Brain microvascular endothelial cell (primary cell): ENCODE measurements around the gene ADGRL3.
"Not testable (repeated sequence)": the region's sequence is repeated elsewhere in the genome, so short reads cannot be mapped to it uniquely, and the experiment has no call there.

Experiments used
- DNase-seq: peaks from one replicate; pipeline ENCODE4 v3.0.0-alpha.2; 2020
- H3K27ac ChIP-seq: fragments of 250-450 bp; sonication (Bioruptor Pico); 2 replicates; pipeline ENCODE4 v1.5.1; 2020; ENCODE audit warnings: mild to moderate bottlenecking, moderate library complexity
- H3K27me3 ChIP-seq: fragments of 250-450 bp; sonication (Bioruptor Pico); replicated peaks from 2 replicates; pipeline ENCODE4 v1.5.1; 2020; ENCODE audit warnings: mild to moderate bottlenecking
- H3K36me3 ChIP-seq: fragments of 250-450 bp; sonication (Bioruptor Pico); replicated peaks from 2 replicates; pipeline ENCODE4 v1.5.1; 2020; ENCODE audit warnings: mild to moderate bottlenecking
- H3K4me3 ChIP-seq: 2 replicates; pipeline ENCODE4 v1.5.1; 2011; ENCODE audit warnings: low read depth, mild to moderate bottlenecking, control low read depth, low read length, moderate library complexity
- in situ Hi-C: cut with HindIII; loops from 2 replicates; pipeline ENCODE4 v1.10.0; 2017; ENCODE audit warnings: low sequenced_read_pairs, low pct_ligation_motif_present
- TF ChIP-seq, protein P1 (sequence below): IDR thresholded peaks from 2 replicates; pipeline ENCODE4 v1.5.1; 2011; ENCODE audit warnings: low read depth, mild to moderate bottlenecking, moderate library complexity, low read length, control low read depth, inconsistent platforms; ENCODE audit errors: missing control alignments

ADGRL3 gene

DNA sequence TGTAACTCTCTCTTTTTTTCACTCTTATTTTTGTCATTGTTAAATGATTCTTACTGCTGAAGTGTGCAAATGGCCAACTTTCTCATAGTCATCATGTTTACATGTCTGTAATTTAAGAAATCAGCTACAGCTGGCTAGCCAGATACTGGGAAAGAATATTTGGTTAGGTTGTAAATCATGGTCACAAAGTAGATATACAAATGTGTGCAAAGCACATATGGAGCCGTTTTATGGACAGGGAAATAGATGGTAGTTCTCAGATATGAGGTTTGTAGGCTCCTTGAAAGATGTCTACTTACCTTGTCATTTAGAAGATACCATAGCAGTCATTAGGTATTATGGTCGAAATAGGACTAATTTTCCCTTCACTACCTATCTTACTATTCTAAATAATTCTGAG is 430.4 kb downstream of the ADGRL3 start:
- Histone ChIP-seq H3K36me3 (no peaks in the 10 kb centered on the region), H3K27ac (no peak overlapping the region), H3K4me3 (no peak overlapping the region), H3K27me3 (no peaks in the 10 kb centered on the region)
- no peak for DNase-seq
- in situ Hi-C loops = no loop called here
- TF ChIP-seq, protein P1, sequence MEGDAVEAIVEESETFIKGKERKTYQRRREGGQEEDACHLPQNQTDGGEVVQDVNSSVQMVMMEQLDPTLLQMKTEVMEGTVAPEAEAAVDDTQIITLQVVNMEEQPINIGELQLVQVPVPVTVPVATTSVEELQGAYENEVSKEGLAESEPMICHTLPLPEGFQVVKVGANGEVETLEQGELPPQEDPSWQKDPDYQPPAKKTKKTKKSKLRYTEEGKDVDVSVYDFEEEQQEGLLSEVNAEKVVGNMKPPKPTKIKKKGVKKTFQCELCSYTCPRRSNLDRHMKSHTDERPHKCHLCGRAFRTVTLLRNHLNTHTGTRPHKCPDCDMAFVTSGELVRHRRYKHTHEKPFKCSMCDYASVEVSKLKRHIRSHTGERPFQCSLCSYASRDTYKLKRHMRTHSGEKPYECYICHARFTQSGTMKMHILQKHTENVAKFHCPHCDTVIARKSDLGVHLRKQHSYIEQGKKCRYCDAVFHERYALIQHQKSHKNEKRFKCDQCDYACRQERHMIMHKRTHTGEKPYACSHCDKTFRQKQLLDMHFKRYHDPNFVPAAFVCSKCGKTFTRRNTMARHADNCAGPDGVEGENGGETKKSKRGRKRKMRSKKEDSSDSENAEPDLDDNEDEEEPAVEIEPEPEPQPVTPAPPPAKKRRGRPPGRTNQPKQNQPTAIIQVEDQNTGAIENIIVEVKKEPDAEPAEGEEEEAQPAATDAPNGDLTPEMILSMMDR = no peak

DNA sequence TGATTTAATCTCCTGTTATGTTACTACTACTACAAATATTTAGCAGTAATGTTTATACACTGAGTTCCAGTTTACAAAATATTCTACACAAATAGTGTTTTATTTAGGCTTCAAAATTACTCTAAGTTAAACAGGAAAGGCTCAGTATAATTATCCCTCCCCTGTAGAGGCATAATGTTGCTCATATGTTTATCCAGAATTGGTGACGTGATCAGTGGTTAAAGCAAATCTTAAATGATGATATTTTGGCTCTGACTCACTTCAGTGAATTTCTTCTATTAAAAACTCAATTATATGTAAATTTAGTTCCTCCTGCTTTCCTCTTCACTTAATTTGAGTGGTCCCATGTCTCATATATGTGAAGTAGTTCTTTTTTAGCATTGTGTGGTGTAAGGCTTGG is 438.5 kb downstream of the ADGRL3 start:
- H3K27me3 ChIP-seq = no peaks in the 10 kb centered on the region
- H3K27ac ChIP-seq = no peak overlapping the region
- DNase-seq = peak; percentile 19
- TF ChIP-seq, protein P1 = no peak
- no peak overlapping the region for H3K4me3 ChIP-seq
- no peaks in the 10 kb centered on the region for H3K36me3 ChIP-seq
- in situ Hi-C loops = no loop called here

DNA sequence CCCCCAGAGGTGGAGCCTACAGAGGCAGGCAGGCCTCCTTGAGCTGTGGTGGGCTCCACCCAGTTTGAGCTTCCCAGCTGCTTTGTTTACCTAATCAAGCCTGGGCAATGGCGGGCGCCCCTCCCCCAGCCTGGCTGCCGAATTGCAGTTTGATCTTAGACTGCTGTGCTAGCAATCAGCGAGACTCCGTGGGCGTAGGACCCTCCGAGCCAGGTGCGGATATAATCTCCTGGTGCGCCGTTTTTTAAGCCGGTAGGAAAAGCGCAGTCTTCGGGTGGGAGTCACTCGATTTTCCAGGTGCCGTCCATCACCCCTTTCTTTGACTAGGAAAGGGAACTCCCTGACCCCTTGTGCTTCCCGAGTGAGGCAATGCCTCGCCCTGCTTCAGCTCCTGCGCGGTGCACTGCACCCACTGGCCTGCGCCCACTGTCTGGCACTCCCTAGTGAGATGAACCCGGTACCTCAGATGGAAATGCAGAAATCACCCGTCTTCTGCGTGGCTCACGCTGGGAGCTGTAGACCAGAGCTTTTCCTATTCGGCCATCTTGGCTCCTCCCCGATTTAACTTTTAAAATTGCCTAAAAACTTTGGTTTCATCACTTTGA is 446.7 kb downstream of the ADGRL3 start:
- DNase-seq, H3K36me3 ChIP-seq, H3K27ac ChIP-seq, in situ Hi-C loops, H3K4me3 ChIP-seq, H3K27me3 ChIP-seq: not testable (repeated sequence)

DNA sequence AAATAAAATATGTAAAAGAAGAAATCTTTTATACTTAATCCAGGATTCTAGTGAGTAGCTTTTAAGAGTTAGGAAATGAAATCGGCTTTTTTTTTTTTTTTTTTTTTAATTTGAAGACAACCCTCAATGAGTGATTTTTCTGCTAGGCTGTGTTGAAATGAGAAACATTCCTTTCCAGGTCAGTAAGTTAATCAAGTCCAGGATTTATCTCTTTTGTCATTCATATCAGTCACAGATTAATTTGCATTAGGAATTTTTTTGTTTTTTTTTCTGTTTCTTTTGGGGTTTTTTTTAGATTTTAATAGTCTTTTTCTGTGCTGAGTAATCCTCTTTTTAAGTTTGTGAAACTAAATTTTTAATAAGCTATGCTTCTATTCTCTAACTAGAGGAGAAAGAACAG is 448.1 kb downstream of the ADGRL3 start:
- H3K27me3 ChIP-seq = no peaks in the 10 kb centered on the region
- no peak overlapping the region for H3K27ac ChIP-seq
- in situ Hi-C loops = no loop called here
- no peak overlapping the region for H3K4me3 ChIP-seq
- TF ChIP-seq, protein P1 = no peak
- DNase-seq = no peak
- no peaks in the 10 kb centered on the region for H3K36me3 ChIP-seq

DNA sequence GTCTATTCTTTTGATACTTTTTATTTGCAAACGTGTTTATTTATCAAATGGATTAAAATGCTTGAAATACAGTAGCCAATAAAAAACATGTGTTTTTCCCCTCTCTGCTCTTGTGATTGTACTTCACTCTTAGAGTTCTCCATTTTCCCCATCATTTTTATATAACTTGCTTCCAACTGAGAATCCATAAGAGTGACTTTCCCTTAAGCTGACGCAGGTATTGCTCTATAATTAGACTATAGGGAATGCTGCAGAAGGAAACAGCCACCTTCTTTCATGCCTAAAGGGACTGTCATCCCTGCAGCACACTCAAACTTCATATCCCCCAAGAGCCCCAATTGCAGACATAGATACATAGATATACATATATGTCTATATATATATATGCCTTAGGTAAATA is 456.9 kb downstream of the ADGRL3 start:
- H3K4me3 ChIP-seq = no peak overlapping the region
- no peaks in the 10 kb centered on the region for H3K36me3 ChIP-seq
- H3K27ac ChIP-seq = no peak overlapping the region
- TF ChIP-seq, protein P1 = no peak
- in situ Hi-C loops = no loop called here
- DNase-seq = no peak
- H3K27me3 ChIP-seq = no peaks in the 10 kb centered on the region

DNA sequence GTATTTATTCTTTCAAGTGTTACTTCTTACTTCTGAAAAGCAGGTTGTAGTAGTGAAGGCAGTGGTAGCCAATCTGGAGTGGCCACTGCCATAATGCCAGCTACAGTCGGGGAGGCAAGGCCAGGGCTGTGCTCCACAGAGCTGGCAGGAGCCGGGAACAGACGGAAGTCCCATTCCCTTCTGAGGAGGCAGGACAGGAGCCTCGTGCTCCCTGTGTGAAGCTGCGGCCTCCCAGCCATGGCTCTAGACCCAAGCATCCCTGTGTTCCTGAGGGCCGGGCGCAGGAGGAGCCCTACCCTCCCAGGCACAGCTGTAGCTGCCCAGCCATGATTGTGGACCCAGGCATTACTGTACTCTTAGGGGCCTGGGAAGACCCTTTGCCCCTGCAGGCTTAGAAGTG is 461.8 kb downstream of the ADGRL3 start:
- no peak overlapping the region for H3K27ac ChIP-seq
- H3K36me3 ChIP-seq = no peaks in the 10 kb centered on the region
- no peak overlapping the region for H3K4me3 ChIP-seq
- DNase-seq = no peak
- in situ Hi-C loops = no loop called here
- TF ChIP-seq, protein P1 = no peak
- H3K27me3 ChIP-seq = no peaks in the 10 kb centered on the region
